ENCODE results near the gene ZNF678.

The ZNF678 gene

DNA sequence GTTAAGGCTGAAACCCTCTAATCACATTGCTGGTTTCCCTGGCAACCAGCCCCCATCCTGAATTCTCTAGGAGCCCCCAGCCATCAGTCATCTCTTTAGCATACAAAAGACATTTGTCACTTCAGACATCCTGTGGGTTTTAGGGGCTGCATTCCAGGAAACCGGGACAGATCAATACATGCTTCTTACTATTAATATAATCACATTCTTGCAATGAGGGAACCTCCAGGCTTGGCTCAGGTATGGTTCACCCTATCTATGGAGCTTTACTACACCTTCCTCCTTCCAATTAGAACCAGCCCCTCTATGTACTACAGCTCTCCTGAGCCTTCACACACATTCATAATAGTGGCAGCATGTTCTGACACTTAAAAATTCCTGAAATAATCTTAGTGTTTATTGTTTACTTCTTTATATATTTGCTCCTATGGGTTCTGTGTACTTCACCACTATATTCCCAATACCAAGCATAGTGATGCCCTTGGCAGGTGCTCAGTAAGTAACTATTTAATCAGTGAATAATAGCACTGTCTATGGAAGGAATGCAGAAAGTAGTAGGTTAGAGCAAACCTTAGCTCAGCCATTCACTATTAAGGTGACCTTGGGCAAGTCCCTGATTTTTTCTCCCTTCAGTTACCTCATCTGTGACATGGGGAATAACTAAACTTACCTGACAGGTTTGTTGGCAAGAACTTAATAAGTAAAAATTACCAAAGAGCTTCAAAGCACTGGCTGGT, 59.6 kb downstream of the ZNF678 start:
- TF ChIP-seq, protein P1, sequence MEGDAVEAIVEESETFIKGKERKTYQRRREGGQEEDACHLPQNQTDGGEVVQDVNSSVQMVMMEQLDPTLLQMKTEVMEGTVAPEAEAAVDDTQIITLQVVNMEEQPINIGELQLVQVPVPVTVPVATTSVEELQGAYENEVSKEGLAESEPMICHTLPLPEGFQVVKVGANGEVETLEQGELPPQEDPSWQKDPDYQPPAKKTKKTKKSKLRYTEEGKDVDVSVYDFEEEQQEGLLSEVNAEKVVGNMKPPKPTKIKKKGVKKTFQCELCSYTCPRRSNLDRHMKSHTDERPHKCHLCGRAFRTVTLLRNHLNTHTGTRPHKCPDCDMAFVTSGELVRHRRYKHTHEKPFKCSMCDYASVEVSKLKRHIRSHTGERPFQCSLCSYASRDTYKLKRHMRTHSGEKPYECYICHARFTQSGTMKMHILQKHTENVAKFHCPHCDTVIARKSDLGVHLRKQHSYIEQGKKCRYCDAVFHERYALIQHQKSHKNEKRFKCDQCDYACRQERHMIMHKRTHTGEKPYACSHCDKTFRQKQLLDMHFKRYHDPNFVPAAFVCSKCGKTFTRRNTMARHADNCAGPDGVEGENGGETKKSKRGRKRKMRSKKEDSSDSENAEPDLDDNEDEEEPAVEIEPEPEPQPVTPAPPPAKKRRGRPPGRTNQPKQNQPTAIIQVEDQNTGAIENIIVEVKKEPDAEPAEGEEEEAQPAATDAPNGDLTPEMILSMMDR (IDR thresholded peaks at IDR 0.05), result no peak

DNA sequence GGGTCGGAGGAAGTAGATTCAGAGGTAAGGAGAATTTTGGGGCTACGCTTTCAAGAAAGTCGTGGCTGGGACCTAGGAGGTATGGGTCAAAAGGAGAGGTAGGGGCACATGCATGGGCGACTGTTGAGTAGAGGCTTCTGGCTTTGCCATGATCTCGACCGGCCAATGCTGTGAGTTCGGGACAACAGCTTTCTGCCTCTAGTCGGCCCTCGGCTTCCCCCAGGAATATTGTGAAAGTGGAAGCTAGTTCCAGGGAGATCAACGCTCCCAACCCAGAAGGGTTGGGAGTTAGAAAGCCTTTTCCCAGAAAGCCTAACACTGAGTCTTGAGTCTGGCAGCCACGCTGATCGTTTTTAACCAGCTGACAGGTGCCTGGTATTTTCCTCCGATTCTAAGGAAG, 69.0 kb downstream of the ZNF678 start:
- TF ChIP-seq, protein P1 (IDR thresholded peaks at IDR 0.05), result no peak

DNA sequence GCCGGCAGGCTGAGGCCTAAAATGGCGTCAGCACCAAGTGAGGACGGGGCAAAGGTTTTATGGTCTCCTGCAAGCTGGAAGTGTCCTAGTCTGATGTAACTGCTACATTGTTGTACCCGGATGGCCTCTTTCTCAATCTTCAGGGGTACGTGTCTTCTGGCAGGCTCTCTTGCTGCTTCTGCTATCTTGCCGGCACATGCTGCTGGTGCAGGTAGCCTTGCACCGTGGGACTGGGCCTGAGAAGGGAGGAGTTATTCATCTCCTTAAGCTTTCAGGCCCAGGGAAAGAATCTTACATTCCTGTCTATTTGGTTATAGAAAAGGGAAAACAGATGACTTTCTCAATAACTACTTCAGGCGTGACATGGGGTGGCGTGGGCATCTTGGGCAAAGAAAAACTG, 72.2 kb downstream of the ZNF678 start:
- TF ChIP-seq, protein P1 (IDR thresholded peaks at IDR 0.05), result no peak

DNA sequence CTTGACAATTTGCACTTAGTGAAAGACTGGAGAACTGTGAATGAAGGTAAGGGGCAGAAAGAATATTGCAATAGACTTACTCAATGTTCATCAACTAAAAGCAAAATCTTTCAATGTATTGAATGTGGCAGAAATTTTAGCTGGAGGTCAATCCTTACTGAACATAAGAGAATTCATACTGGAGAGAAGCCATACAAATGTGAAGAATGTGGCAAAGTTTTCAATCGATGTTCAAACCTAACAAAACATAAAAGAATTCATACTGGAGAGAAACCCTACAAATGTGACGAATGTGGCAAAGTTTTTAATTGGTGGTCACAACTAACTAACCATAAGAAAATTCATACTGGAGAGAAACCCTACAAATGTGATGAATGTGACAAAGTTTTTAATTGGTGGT, 91.1 kb downstream of the ZNF678 start:
- TF ChIP-seq, protein P1 (IDR thresholded peaks at IDR 0.05), result no peak

DNA sequence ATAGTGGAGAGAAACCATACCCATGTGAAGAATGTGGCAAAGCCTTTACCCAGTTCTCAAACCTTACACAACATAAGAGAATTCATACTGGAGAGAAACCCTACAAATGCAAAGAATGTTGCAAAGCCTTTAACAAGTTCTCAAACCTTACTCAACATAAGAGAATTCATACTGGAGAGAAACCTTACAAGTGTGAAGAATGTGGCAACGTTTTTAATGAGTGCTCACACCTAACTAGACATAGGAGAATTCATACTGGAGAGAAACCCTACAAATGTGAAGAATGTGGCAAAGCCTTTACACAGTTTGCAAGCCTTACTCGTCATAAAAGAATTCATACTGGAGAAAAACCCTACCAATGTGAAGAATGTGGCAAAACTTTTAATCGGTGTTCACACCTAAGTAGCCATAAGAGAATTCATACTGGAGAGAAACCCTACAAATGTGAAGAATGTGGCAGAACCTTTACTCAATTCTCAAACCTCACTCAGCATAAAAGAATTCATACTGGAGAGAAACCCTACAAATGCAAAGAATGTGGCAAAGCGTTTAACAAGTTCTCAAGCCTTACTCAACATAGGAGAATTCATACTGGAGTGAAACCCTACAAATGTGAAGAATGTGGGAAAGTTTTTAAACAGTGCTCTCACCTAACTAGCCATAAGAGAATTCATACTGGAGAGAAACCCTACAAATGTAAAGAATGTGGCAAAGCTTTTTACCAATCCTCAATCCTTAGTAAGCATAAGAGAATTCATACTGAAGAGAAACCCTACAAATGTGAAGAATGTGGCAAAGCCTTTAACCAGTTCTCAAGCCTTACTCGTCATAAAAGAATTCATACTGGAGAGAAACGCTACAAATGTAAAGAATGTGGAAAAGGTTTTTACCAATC, 91.7 kb downstream of the ZNF678 start:
- TF ChIP-seq, protein P1 (IDR thresholded peaks at IDR 0.05), result no peak

DNA sequence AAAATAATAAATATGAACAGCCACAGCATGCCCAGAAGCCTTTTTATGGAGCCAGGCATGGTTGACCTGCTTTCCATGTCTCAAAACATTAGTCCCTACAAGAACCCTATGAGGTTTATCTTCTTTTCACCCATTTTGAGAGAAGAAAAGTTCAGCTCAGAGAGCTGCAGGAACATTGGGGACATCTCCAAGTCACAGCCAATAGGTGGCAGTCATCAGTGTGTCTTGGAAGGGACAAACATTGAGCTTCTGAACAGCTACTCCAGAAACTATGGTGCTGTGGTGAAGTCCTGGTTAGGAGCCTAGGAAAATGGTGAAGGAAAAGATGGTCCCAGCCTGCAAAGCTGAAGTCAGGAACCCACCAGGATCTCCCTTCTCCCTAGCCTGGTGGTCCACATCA, 98.1 kb downstream of the ZNF678 start:
- TF ChIP-seq, protein P1 (IDR thresholded peaks at IDR 0.05), result no peak

DNA sequence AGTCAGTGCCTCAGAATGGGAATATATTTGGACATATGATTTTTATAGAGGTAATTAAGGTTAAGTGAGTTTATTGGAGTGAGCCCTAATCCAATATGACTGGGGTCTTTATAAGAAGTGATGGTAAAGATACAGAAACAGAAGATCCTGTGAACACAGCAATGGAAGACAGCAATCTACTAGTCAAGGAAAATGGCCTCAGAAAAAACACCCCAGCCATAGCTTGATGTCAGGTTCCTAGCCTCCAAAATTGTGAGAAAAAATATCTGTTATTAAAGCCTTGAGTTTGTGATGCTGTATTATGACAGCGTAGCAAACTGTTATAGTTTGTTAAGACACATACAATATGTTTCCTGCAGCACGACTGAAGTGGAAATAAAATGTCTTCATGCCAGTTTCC, 99.6 kb downstream of the ZNF678 start:
- TF ChIP-seq, protein P1 (IDR thresholded peaks at IDR 0.05), result no peak

All from LNCAP (cell line).